Measurements from ENCODE around the gene DOCK4.

DOCK4 gene

GRCh38 chr7:111815354-111815753 lies 390.8 kb downstream of the DOCK4 start:
- DNase-seq: no peak
- Histone ChIP-seq H3K9me3 (no peaks in the 10 kb centered on the region), H3K36me3 (no peaks in the 10 kb centered on the region), H3K27me3 (no peaks in the 10 kb centered on the region), H3K4me1 (no peaks in the 10 kb centered on the region), H3K4me3 (ENCODE audit: low read depth, low read length) (no peak overlapping the region)
- TF ChIP-seq CTCF (IDR thresholded peaks at IDR 0.05; ENCODE audit: low read depth, low read length): no peak

- Histone ChIP-seq H3K4me1 (no peaks in the 10 kb centered on the region), H3K27me3 (no peaks in the 10 kb centered on the region), H3K36me3 (no peaks in the 10 kb centered on the region), H3K9me3 (no peaks in the 10 kb centered on the region), H3K4me3 (ENCODE audit: low read depth, low read length) (no peak overlapping the region)
- TF ChIP-seq CTCF (IDR thresholded peaks at IDR 0.05; ENCODE audit: low read depth, low read length): no peak
- no peak for DNase-seq
Observed at GRCh38 chr7:111813306-111813705, 392.9 kb downstream of the DOCK4 start.

GRCh38 chr7:111806232-111806631 lies 400.0 kb downstream of the DOCK4 start:
- Histone ChIP-seq H3K36me3 (no peaks in the 10 kb centered on the region), H3K9me3 (no peaks in the 10 kb centered on the region), H3K4me3 (ENCODE audit: low read depth, low read length) (no peak overlapping the region), H3K4me1 (no peaks in the 10 kb centered on the region), H3K27me3 (no peaks in the 10 kb centered on the region)
- TF ChIP-seq CTCF (IDR thresholded peaks at IDR 0.05; ENCODE audit: low read depth, low read length): no peak
- DNase-seq: no peak

GRCh38 chr7:111803015-111803758 lies 403.0 kb downstream of the DOCK4 start:
- Histone ChIP-seq H3K36me3 (no peaks in the 10 kb centered on the region), H3K9me3 (0 out of 2 replicates have a peak, but pooled peaks cover 3% of the 10 kb centered on the region), H3K27me3 (no peaks in the 10 kb centered on the region), H3K4me3 (ENCODE audit: low read depth, low read length) (no peak overlapping the region), H3K4me1 (no peaks in the 10 kb centered on the region)
- DNase-seq: no peak
- TF ChIP-seq CTCF (IDR thresholded peaks at IDR 0.05; ENCODE audit: low read depth, low read length): no peak

- DNase-seq: no peak
- no peaks in the 10 kb centered on the region for H3K4me1 ChIP-seq
- no peak for TF ChIP-seq CTCF (IDR thresholded peaks at IDR 0.05; ENCODE audit: low read depth, low read length)
- H3K27me3 ChIP-seq: no peaks in the 10 kb centered on the region
- no peaks in the 10 kb centered on the region for H3K36me3 ChIP-seq
- H3K9me3 ChIP-seq: peaks cover 3% of the 10 kb centered on the region; the same call in 1 of the 2 replicates
- H3K4me3 ChIP-seq (ENCODE audit: low read depth, low read length): no peak overlapping the region
Observed at GRCh38 chr7:111802194-111802772, 403.9 kb downstream of the DOCK4 start.

- no peaks in the 10 kb centered on the region for H3K4me1 ChIP-seq
- no peak for TF ChIP-seq CTCF (IDR thresholded peaks at IDR 0.05; ENCODE audit: low read depth, low read length)
- peaks cover 3% of the 10 kb centered on the region; the same call in 1 of the 2 replicates for H3K9me3 ChIP-seq
- H3K4me3 ChIP-seq (ENCODE audit: low read depth, low read length): no peak overlapping the region
- H3K27me3 ChIP-seq: no peaks in the 10 kb centered on the region
- H3K36me3 ChIP-seq: no peaks in the 10 kb centered on the region
- DNase-seq: no peak
Observed at GRCh38 chr7:111801277-111801676, 404.9 kb downstream of the DOCK4 start.

All from BE2C (cell line).